Endothelial cell of umbilical vein (primary cell): ENCODE data around the gene TPSG1.

ENCODE experiments used
- CTCF ChIP-seq, 2 donors: IDR thresholded peaks; 1 replicate in 1 of 2; 2 replicates in 1 of 2; pipeline ENCODE4 v1.5.1; 2011; ENCODE audit warnings: low read length in 2 of 2, mild to moderate bottlenecking in 2 of 2, moderate library complexity in 2 of 2, control low read depth in 1 of 2, inconsistent platforms in 1 of 2, low read depth in 1 of 2; ENCODE audit not compliant: insufficient read depth in 1 of 2; ENCODE audit errors: extremely low read depth in 1 of 2
- EZH2 ChIP-seq: IDR thresholded peaks from 2 replicates; pipeline ENCODE4 v1.6.1; 2012; ENCODE audit warnings: borderline replicate concordance, low read depth, mild to moderate bottlenecking, moderate library complexity, low read length, inconsistent platforms; ENCODE audit not compliant: severe bottlenecking
- GATA2 ChIP-seq: IDR thresholded peaks from 2 replicates; pipeline ENCODE4 v1.7.0; 2011; ENCODE audit warnings: low read depth, mild to moderate bottlenecking, moderate library complexity, mixed read lengths, low read length; ENCODE audit not compliant: insufficient read length, insufficient read depth
- JUN ChIP-seq: IDR thresholded peaks from 2 replicates; pipeline ENCODE4 v1.6.1; 2011; ENCODE audit warnings: borderline replicate concordance, low read depth; ENCODE audit not compliant: insufficient read length, insufficient read depth
- MAX ChIP-seq: IDR thresholded peaks from 2 replicates; pipeline ENCODE4 v1.6.1; 2011; ENCODE audit not compliant: insufficient read depth, insufficient read length
- POLR2A ChIP-seq: IDR thresholded peaks from 2 replicates; pipeline ENCODE4 v1.6.1; 2012; ENCODE audit warnings: low read depth, mild to moderate bottlenecking, control low read depth, low read length

GRCh38 chr16:1211451-1212268 is 13.4 kb downstream of the TPSG1 start:
- TF ChIP-seq POLR2A (no peak), CTCF (IDR thresholded peaks at IDR 0.05; ENCODE audit: extremely low read depth in 1 of 2, insufficient read depth in 1 of 2, low read depth in 1 of 2, low read length in 2 of 2) (no peak), JUN (no peak), EZH2 (no peak), GATA2 (no peak), MAX (no peak)
